NCI-H1092 (cell line): ENCODE data around the gene VTI1A.

Experiments used
- DNase-seq: peaks from one replicate; lab custom pipeline; 2025; lab: John Stamatoyannopoulos, UW

Gene VTI1A

DNA sequence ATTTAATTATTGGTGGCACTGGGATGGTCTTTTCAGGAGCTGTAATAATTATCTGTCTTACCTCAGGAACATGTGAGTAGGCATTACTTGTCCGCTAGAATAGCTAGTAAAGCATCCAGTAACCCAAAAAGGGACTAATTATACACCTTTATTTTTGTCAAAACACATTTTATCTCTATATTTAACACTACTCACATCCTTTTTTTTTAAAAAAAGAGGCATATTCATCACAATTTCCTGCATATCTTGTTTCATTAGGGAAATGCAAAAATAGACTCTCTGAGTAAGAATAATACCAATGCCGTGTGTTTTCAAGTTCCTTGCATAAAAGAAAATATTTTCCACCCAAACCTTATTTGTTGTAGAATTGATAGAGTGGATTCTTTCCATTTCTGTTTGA, 99.5 kb downstream of the VTI1A start:
- DNase-seq, result no peak

DNA sequence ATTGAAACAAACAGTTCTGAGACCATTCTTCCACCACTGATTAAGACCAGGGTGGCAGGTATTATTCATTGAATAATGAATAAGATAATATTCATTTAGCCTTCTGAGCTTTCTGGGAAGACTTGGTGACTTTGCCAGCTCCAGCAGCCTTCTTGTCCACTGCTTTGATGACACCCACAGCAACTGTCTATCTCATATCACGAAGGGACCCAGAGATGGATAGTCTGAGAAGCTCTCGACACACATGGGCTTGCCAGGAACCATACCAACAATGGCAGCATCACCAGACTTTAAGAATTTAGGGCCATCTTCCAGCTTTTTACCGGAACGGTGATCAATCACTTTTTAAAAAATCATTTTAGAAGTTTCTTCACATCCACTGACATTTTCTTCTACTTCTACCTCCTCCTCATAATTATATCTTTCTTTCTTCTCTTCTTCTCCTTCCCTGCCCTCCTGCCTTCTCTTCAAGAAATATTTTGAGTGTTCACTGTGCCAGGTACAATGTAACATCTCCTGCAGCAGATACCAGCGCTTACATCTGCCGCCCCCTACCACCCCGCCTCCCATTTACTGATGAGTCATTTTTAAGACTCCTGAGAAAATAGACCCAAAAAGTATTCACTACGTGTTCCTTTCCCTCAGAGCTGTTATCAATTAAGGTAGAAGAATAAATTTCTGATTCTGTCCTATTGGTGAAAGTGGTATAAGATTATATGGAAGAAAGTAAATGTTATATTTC, 101.7 kb downstream of the VTI1A start:
- DNase-seq, result no peak

DNA sequence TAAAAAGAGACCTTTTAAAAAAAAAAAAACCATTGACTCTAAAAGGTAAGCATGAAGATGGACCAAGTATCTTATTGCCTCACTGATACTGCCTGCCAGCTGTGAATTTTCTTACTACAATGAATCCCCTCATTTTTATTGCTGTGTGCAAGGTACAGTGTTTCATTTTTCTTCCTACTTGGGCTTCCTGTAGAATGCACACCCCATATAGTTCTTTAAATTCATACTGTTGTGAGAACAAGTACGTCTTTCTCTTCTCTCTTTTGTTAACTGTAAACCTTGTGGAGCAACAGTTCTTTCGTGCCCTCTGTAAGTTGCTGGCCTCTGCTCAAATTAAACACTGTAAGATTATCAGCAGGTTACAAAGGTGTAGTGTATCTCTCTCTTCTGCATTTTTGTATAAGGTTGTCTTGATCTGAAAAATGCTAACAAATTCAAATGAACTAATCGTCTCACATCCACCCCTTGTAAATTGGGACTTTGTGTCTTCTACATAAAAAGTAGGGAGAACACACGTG, 105.6 kb downstream of the VTI1A start:
- no peak for DNase-seq

- no peak for DNase-seq
These were observed 106.3 kb downstream of the VTI1A start for GRCh38 chr10:112553315-112553714.

GRCh38 chr10:112554263-112554662, 107.2 kb downstream of the VTI1A start:
- DNase-seq, result no peak

DNA sequence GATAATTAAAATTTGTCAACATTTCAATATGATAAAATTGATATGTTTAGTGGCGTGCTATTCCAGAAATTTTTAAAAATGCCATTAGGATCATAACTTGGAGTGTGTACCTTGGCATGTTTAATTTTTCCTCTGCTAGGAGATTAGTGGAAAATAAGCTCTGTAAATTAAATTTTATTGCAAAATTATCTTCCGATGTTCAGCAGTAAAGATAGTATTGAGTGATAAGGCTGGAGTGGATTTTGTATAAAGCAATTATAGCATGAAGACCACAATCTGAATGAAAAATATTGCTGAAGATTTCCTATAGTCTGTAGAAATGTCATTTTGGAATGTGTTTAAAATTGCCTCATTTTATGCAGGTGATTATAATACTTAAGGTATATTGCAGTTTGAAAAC, 110.2 kb downstream of the VTI1A start:
- no peak for DNase-seq

GRCh38 chr10:112558476-112559142, 111.6 kb downstream of the VTI1A start:
- DNase-seq, result no peak

DNA sequence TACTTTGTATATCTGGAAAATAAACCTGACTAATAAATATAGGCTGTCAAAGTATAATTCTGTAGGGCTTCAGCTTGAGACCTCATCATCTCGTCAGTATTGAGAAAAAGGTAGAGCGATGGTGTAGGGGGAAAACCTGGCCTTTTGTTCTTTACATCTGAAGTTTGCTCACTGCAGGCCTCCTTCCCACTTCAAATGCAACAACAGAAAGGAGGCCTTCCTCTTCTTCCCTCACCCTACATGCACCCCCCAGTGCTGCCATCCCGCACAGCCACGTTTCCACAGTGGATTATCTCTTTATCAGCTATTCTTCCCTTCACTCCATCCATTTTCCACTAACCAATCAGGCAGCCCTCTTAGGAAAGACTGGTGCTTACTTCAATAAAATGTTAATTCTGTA, 112.3 kb downstream of the VTI1A start:
- DNase-seq, result no peak

DNA sequence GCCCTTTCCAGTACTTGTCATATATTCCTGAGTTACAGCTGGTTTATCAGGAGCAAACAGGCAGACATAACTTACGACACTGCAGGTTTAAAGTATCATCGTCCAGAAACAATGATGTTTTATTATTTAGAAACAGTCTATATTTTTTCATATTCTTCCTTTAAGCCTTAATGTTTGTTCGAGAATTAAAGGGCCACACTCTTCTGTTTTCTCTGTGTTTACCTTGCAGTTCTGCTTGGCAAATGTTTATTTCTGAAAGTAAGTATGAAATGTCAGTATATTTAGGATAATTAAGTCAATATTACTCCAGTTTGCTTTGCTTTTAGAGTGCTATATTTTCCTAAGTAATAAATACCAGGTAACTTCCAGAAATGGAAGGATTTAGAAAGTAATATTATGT, 115.1 kb downstream of the VTI1A start:
- no peak for DNase-seq

DNA sequence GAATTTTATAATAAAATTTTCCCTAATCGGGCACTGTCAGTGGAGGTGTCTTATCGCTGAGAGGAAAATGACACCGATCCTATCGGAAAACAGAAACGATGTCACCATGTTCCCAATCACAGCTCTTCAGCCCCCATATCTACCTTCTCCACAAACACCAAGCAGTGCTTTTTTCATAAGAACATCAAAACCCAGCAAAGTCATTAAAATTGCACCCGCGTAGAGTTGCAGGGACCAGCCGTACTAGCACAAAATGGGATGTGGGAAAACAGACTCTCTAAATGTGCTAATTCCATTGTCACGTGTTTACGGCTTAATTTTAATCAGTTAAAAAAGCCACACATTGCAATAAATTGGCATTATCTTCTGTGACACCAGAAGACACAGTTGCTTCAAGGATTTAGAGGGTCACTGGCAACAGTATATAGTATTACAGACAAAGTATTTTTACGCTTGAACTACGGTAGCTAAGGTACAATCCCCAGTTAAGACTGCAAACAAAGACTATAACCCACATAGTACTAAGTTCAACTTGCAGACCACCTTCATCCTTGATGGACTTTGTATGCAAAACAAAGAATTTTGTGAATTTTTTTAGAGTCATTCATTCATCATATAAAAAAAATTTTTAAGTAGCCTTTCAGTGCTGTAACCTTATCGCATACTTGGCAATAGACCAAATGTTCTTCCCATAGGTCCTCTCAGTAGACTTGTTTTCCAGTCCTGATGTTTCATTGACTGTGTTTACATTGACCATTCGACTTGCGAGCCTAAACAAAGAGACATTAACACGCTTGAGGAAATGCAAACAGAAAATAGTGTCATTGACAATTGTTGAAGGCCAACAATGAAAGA, 116.0 kb downstream of the VTI1A start:
- peak; percentile 17 for DNase-seq

GRCh38 chr10:112564337-112564736, 117.3 kb downstream of the VTI1A start:
- DNase-seq, result no peak

- peak; percentile 10 for DNase-seq
These were observed 118.5 kb downstream of the VTI1A start for GRCh38 chr10:112565434-112566053.

- no peak for DNase-seq
These were observed 123.6 kb downstream of the VTI1A start for GRCh38 chr10:112570585-112570984.

DNA sequence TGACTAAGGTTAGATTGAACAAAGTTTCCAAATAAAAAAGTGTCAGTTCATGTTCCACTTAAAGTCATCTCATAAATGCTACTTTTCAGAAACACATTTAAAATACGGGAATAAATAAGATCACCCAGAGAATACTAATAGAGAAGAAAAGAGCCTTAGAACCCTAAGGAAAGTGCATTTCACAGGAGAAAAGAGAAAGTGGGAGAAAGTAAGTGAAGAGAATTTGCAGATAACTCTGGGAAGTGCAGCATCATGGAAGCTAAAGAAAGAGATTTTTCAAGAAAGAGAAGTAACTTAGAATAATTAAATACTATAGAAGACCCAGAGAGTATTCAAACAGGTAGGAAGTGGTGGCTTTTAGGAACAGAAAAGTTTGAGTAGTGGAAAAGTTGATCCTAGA, 132.6 kb downstream of the VTI1A start:
- no peak for DNase-seq

DNA sequence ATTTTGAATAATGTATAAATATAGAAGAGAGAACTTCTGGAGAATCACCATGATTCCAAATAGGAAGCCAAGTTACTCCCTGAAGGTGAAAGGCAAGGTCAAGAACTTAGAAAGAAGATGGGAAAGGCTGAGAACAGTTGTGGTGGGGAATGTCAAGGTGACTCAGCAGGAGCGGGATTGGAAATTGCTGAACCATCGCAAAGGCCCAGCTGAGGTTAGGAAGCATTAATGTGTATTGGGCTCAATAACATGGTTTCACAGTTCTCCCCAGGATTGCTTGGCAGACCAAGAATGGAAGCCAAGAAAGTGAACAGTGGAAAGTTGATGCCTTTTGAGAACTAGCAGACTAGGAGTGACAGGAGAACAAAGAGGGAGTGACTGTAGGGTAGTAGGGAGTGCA, 133.3 kb downstream of the VTI1A start:
- no peak for DNase-seq

- DNase-seq, result no peak
These were observed 134.9 kb downstream of the VTI1A start for GRCh38 chr10:112581921-112582320.

- DNase-seq, result no peak
These were observed 136.4 kb downstream of the VTI1A start for GRCh38 chr10:112583236-112583939.

- DNase-seq, result no peak
These were observed 137.3 kb downstream of the VTI1A start for GRCh38 chr10:112584276-112584675.

- DNase-seq, result no peak
These were observed 138.1 kb downstream of the VTI1A start for GRCh38 chr10:112585126-112585525.

- DNase-seq, result no peak
These were observed 138.9 kb downstream of the VTI1A start for GRCh38 chr10:112585960-112586359.

DNA sequence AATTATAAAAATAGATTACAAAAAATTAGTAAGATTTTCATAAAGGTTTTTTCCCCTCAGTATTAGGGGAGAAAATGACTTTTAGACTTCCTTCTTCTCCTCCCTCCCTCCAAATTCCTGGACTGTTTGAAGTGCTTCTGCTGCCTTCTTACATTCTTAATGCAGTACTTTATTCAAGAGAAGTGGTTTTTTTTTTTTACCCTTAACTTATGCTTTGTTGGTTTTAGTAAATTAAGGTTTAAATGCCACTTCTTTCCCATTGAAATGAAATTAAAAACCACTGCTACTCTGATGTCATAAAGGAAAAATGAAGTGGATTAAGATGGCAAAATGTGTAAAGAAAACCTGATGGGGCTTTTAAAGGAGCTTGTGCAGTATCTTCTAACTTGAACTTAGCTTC, 140.7 kb downstream of the VTI1A start:
- no peak for DNase-seq
